Panc1 (cell line): ENCODE measurements around the gene CHMP6. TPM values are rescaled to one million over a fixed set of nuclear protein-coding genes. Genes with fewer than 3 reads are reported as not detected.

Experiments used
- ATAC-seq: fragments of 200-7000 bp; cut with Tn5 transposase; 2 replicates; pipeline ENCODE4 v1.9.1; 2020; ENCODE audit warnings: mild to moderate bottlenecking, moderate library complexity
- BruUV-seq: library from RNA; stranded (reverse); fragments of 400-500 nt; replicated peaks from 2 replicates; lab custom pipeline; 2021; lab: Mats Ljungman, UMichigan
- CTCF ChIA-PET: fragments of 300-600 bp; sonication (Branson Sonifier 250); formaldehyde crosslinking; loops from one replicate; lab custom pipeline; 2022; ENCODE audit warnings: antibody characterized with exemption; lab: Charles Lee
- POLR2A ChIA-PET: fragments of 300-600 bp; sonication (Branson Sonifier 250); formaldehyde crosslinking; loops from one replicate; lab custom pipeline; 2022; ENCODE audit warnings: antibody characterized with exemption; lab: Charles Lee
- DNase-seq: peaks from one replicate; pipeline ENCODE4 v3.0.0-alpha.2; 2010; ENCODE audit warnings: low read depth, low spot score
- H3K27ac ChIP-seq: 2 replicates; pipeline ENCODE4 v1.5.1; 2011; ENCODE audit warnings: mild to moderate bottlenecking, low read length, inconsistent platforms
- H3K27me3 ChIP-seq: fragments of 200-500 bp; sonication (Bioruptor generic); 2 replicates; pipeline ENCODE4 v1.6.0; 2014; ENCODE audit warnings: low read length, inconsistent platforms; ENCODE audit not compliant: control insufficient read depth, insufficient read depth
- H3K36me3 ChIP-seq: fragments of 200-500 bp; sonication (Bioruptor generic); 2 replicates; pipeline ENCODE4 v1.5.1; 2014; ENCODE audit warnings: inconsistent platforms, mild to moderate bottlenecking, low read length, moderate library complexity; ENCODE audit not compliant: control insufficient read depth, insufficient read depth
- H3K4me1 ChIP-seq: 2 replicates; pipeline ENCODE4 v1.5.1; 2011; ENCODE audit warnings: inconsistent platforms, mild to moderate bottlenecking, low read length, moderate library complexity; ENCODE audit not compliant: control insufficient read depth, insufficient read depth
- H3K4me3 ChIP-seq, 2 experiments: 2 replicates each; pipeline ENCODE4 v1.5.1; 2011 to 2012; ENCODE audit warnings: low read depth in 2 of 2, low read length in 2 of 2, mild to moderate bottlenecking in 2 of 2, inconsistent platforms in 1 of 2, moderate library complexity in 1 of 2
- H3K9me3 ChIP-seq: fragments of 200-500 bp; sonication (Bioruptor generic); 2 replicates; pipeline ENCODE4 v1.5.1; 2014; ENCODE audit warnings: low read depth, mild to moderate bottlenecking, inconsistent platforms, low read length, moderate library complexity; ENCODE audit not compliant: control insufficient read depth, insufficient read depth
- CTCF ChIP-seq: fragments of 450-650 bp; IDR thresholded peaks from 2 replicates; pipeline ENCODE4 v1.5.1; 2017; ENCODE audit warnings: mild to moderate bottlenecking
- POLR2AphosphoS5 ChIP-seq: IDR thresholded peaks from 2 replicates; pipeline ENCODE4 v1.6.1; 2012; ENCODE audit warnings: mild to moderate bottlenecking, low read depth, low read length, moderate library complexity
- REST ChIP-seq, 2 experiments: IDR thresholded peaks; 2 replicates each; pipeline ENCODE4 v1.6.1; 2011 to 2012; ENCODE audit warnings: low read depth in 2 of 2, control low read depth in 1 of 2, low read length in 1 of 2, mild to moderate bottlenecking in 1 of 2, moderate library complexity in 1 of 2; ENCODE audit not compliant: insufficient read depth in 1 of 2
- SIN3A ChIP-seq: IDR thresholded peaks from 2 replicates; pipeline ENCODE4 v1.6.1; 2012; ENCODE audit warnings: low read depth, mild to moderate bottlenecking, low read length, moderate library complexity, borderline replicate concordance; ENCODE audit not compliant: insufficient read depth
- TCF7L2 ChIP-seq: IDR thresholded peaks from 2 replicates; pipeline ENCODE4 v1.6.1; 2011; ENCODE audit warnings: mild to moderate bottlenecking, low read depth, low read length, inconsistent platforms
- in situ Hi-C: cut with HindIII; loops from 2 replicates; pipeline ENCODE4 v1.10.0; 2016; ENCODE audit warnings: low sequenced_read_pairs, low pct_unique_long_range_greater_than_20kb
- intact Hi-C: fragments of 100-400 bp; cut with micrococcal nuclease; formaldehyde crosslinking; loops from one replicate; pipeline ENCODE4 v1.10.0; 2022; ENCODE audit not compliant: unreplicated experiment
- total RNA-seq: library from RNA; stranded (reverse); gene quantifications from one replicate; pipeline ENCODE4 v1.2.1, GENCODE V29; 2021; ENCODE audit not compliant: unreplicated experiment

The CHMP6 gene
- total RNA-seq, 1 experiment from 2014 or later: 43.7 TPM

- ATAC-seq (no peak), DNase-seq (no peak)
- intact Hi-C loops (no loop called here), in situ Hi-C loops (no loop called here)
- BruUV-seq: no TSS peak
- Histone ChIP-seq H3K36me3 (no peaks in the 10 kb centered on the region; the same call in 1 of the 2 replicates), H3K27ac (peak overlapping the region; percentile 84), H3K9me3 (no peaks in the 10 kb centered on the region), H3K27me3 (no peaks in the 10 kb centered on the region), H3K4me3 (peak overlapping the region; percentile 78 to 85), H3K4me1 (peaks cover 22% of the 10 kb centered on the region)
- TF ChIP-seq CTCF (no peak), SIN3A (no peak), POLR2AphosphoS5 (no peak), REST (IDR thresholded peaks at IDR 0.05; ENCODE audit: insufficient read depth in 1 of 2, low read depth in 2 of 2, low read length in 1 of 2) (no peak), TCF7L2 (no peak)
- POLR2A ChIA-PET: no interaction called here
- CTCF ChIA-PET: interaction anchor here (0.7 kb wide), 1 partner anchor 606 kb away, joined by 3 read pairs; no protein-coding TSS in a partner anchor
These were observed 558 bp upstream of the CHMP6 start for GRCh38 chr17:80990921-80991644.

GRCh38 chr17:80992077-80992947 is 671 bp downstream of the CHMP6 start:
- H3K36me3 ChIP-seq: no peaks in the 10 kb centered on the region; the same call in 1 of the 2 replicates
- POLR2A ChIA-PET: interaction anchor here (0.7 kb wide), 1 partner anchor 868 kb away, joined by 3 read pairs; no protein-coding TSS in a partner anchor
- TF ChIP-seq TCF7L2 (no peak), POLR2AphosphoS5 (no peak), SIN3A (no peak), CTCF (no peak), REST (IDR thresholded peaks at IDR 0.05; ENCODE audit: insufficient read depth in 1 of 2, low read depth in 2 of 2, low read length in 1 of 2) (no peak)
- peaks cover 29% of the 10 kb centered on the region for H3K4me1 ChIP-seq
- H3K9me3 ChIP-seq: no peaks in the 10 kb centered on the region
- intact Hi-C loops: no loop called here
- in situ Hi-C loops: no loop called here
- peak overlapping the region; percentile 78 to 85 for H3K4me3 ChIP-seq
- no peaks in the 10 kb centered on the region for H3K27me3 ChIP-seq
- ATAC-seq (peak; percentile 17), DNase-seq (no peak)
- peak overlapping the region; percentile 18; the same call in 1 of the 2 replicates for H3K27ac ChIP-seq
- CTCF ChIA-PET: interaction anchor here (0.5 kb wide), 1 partner anchor 687 kb away, joined by 3 read pairs; no protein-coding TSS in a partner anchor
- BruUV-seq: no TSS peak
